ENCODE results near the gene PPP1CB.

The PPP1CB gene

DNA sequence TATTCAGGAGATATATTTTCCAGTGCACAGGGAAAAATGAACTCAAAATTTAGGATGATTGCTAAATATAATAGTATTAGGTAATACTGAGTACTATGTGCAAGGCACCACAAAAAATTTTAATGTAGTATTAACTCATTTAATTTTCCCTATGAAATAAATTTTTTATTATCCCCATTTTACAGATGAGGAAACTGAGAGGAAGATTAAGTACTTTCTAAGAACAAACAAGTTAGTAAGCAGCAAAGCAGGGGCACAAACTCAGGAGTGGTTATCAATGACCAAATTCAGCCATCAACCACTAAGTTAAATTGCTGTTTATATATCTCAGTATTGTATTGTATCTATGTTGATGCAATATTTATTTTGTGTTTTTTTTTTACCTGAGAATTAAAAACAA lies 73.2 kb downstream of the PPP1CB start:
- no peaks in the 10 kb centered on the region for H3K4me1 ChIP-seq (ENCODE audit: control insufficient read depth in 1 of 2, insufficient read depth in 2 of 2, low read length in 2 of 2)
- H2BK120ac ChIP-seq (ENCODE audit: insufficient read depth, low read length, poor library complexity) = no peak overlapping the region
- H3K4me3 ChIP-seq (ENCODE audit: low read depth, low read length) = no peak overlapping the region
- no peak overlapping the region for H3K23ac ChIP-seq (ENCODE audit: low read length)
- H4K8ac ChIP-seq (ENCODE audit: low read depth, low read length) = no peak overlapping the region
- H3K79me2 ChIP-seq (ENCODE audit: control insufficient read depth, insufficient read depth, low read length, poor library complexity) = no peaks in the 10 kb centered on the region
- H3K79me1 ChIP-seq (ENCODE audit: low read length) = no peaks in the 10 kb centered on the region
- no peak overlapping the region for H3K9ac ChIP-seq (ENCODE audit: low read length)
- H2AK5ac ChIP-seq (ENCODE audit: low read length) = no peak overlapping the region
- H4K12ac ChIP-seq (ENCODE audit: low read depth, low read length) = no peak overlapping the region
- H2BK12ac ChIP-seq (ENCODE audit: low read length) = no peak overlapping the region
- no peaks in the 10 kb centered on the region for H3K9me3 ChIP-seq (ENCODE audit: insufficient read depth, low read depth, low read length)
- H3K14ac ChIP-seq (ENCODE audit: low read length) = no peak overlapping the region
- H3K27me3 ChIP-seq (ENCODE audit: insufficient read depth, low read length) = no peaks in the 10 kb centered on the region
- no peak overlapping the region for H3K27ac ChIP-seq (ENCODE audit: low read depth, low read length)
- DNase-seq = no peak
- H3K18ac ChIP-seq (ENCODE audit: low read length) = no peak overlapping the region
- H2AFZ ChIP-seq (ENCODE audit: insufficient read depth, low read length, poor library complexity) = no peak overlapping the region
- H3K36me3 ChIP-seq (ENCODE audit: control insufficient read depth in 1 of 2, insufficient read depth in 2 of 2, low read length in 2 of 2) = no peaks in the 10 kb centered on the region
- no peak overlapping the region for H3K4me2 ChIP-seq (ENCODE audit: low read length)
- no peak overlapping the region for H2BK5ac ChIP-seq (ENCODE audit: low read depth, low read length, poor library complexity)
- H3K4ac ChIP-seq (ENCODE audit: low read depth, low read length) = no peak overlapping the region
- H4K91ac ChIP-seq (ENCODE audit: low read depth, low read length) = no peak overlapping the region

DNA sequence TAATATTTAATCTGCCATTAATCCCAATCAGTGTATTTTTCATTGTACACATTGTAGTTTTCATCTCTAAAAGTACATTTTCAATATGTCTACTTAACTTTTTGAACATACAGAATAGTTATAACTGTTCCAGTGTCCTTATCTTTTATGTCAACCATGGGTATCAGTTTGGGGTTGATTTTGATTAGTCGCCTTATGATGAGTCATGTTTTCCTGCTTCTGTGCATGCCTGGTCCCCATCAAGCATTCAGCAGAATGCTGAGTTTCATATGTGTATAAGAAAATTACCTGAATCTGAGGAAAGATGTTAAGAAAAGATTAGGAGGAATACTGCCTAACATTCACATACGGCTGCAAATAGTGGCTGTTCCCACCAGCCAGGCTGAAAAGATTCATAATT lies 76.8 kb downstream of the PPP1CB start:
- Histone ChIP-seq H4K8ac (ENCODE audit: low read depth, low read length) (no peak overlapping the region), H3K4me3 (ENCODE audit: low read depth, low read length) (no peak overlapping the region), H3K79me2 (ENCODE audit: control insufficient read depth, insufficient read depth, low read length, poor library complexity) (no peaks in the 10 kb centered on the region), H4K12ac (ENCODE audit: low read depth, low read length) (no peak overlapping the region), H3K23ac (ENCODE audit: low read length) (no peak overlapping the region), H3K4me1 (ENCODE audit: control insufficient read depth in 1 of 2, insufficient read depth in 2 of 2, low read length in 2 of 2) (no peaks in the 10 kb centered on the region), H3K9ac (ENCODE audit: low read length) (peak overlapping the region; percentile 41), H2AFZ (ENCODE audit: insufficient read depth, low read length, poor library complexity) (no peak overlapping the region), H2BK120ac (ENCODE audit: insufficient read depth, low read length, poor library complexity) (no peak overlapping the region), H3K18ac (ENCODE audit: low read length) (no peak overlapping the region), H3K36me3 (ENCODE audit: control insufficient read depth in 1 of 2, insufficient read depth in 2 of 2, low read length in 2 of 2) (no peaks in the 10 kb centered on the region), H3K4me2 (ENCODE audit: low read length) (no peak overlapping the region), H2AK5ac (ENCODE audit: low read length) (no peak overlapping the region), H3K9me3 (ENCODE audit: insufficient read depth, low read depth, low read length) (no peaks in the 10 kb centered on the region), H2BK12ac (ENCODE audit: low read length) (no peak overlapping the region), H3K4ac (ENCODE audit: low read depth, low read length) (no peak overlapping the region), H4K91ac (ENCODE audit: low read depth, low read length) (no peak overlapping the region), H3K27ac (ENCODE audit: low read depth, low read length) (no peak overlapping the region), H3K27me3 (ENCODE audit: insufficient read depth, low read length) (no peaks in the 10 kb centered on the region), H2BK5ac (ENCODE audit: low read depth, low read length, poor library complexity) (no peak overlapping the region), H3K79me1 (ENCODE audit: low read length) (no peaks in the 10 kb centered on the region), H3K14ac (ENCODE audit: low read length) (no peak overlapping the region)
- DNase-seq = no peak
- WGBS (ENCODE audit: extremely low coverage, insufficient coverage, insufficient read length) = no CpG with 5 or more reads among the region's 2 CpGs

DNA sequence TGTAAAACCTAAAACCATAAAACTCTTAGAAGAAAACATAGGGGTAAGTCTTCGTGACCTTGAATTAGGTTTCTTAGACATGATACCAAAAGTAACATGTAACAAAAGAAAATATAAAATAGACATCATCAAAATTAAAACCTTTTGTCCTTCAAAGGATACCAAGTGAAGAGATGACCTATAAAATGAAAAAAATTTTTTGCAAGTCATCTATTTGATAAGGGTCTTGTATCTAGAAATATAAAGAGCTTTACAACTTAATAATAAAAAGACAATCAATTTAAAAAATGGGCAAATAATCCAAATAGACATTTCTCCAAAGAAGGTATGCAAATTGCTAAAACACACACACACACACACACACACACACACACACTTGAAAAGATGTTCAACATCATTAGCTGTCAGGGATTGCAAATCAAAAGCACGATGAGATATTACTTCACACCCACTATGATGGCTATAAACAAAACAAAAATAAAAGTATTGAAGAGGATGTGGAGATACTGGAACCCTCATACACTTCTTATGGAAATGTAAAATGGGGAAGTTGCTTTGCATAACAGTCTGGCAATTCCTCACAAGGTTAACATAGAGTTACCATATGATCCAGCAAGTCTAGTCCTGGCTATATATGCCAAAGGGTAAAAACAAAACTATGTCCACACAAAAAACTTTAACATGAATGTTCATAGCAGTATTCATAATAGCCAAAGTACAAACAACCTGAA lies 82.3 kb downstream of the PPP1CB start:
- H4K12ac ChIP-seq (ENCODE audit: low read depth, low read length) = no peak overlapping the region
- no peaks in the 10 kb centered on the region for H3K79me2 ChIP-seq (ENCODE audit: control insufficient read depth, insufficient read depth, low read length, poor library complexity)
- H2AFZ ChIP-seq (ENCODE audit: insufficient read depth, low read length, poor library complexity) = no peak overlapping the region
- no peaks in the 10 kb centered on the region for H3K4me1 ChIP-seq (ENCODE audit: control insufficient read depth in 1 of 2, insufficient read depth in 2 of 2, low read length in 2 of 2)
- H3K14ac ChIP-seq (ENCODE audit: low read length) = no peak overlapping the region
- H3K4me2 ChIP-seq (ENCODE audit: low read length) = no peak overlapping the region
- no peak overlapping the region for H3K23ac ChIP-seq (ENCODE audit: low read length)
- no peak overlapping the region for H3K4me3 ChIP-seq (ENCODE audit: low read depth, low read length)
- no peak overlapping the region for H4K8ac ChIP-seq (ENCODE audit: low read depth, low read length)
- no peak overlapping the region for H2BK5ac ChIP-seq (ENCODE audit: low read depth, low read length, poor library complexity)
- H3K27ac ChIP-seq (ENCODE audit: low read depth, low read length) = no peak overlapping the region
- no peak overlapping the region for H2BK120ac ChIP-seq (ENCODE audit: insufficient read depth, low read length, poor library complexity)
- no peak overlapping the region for H2AK5ac ChIP-seq (ENCODE audit: low read length)
- WGBS (ENCODE audit: extremely low coverage, insufficient coverage, insufficient read length) = no CpG with 5 or more reads among the region's 2 CpGs
- H3K18ac ChIP-seq (ENCODE audit: low read length) = no peak overlapping the region
- no peak for DNase-seq
- H3K79me1 ChIP-seq (ENCODE audit: low read length) = no peaks in the 10 kb centered on the region
- no peaks in the 10 kb centered on the region for H3K27me3 ChIP-seq (ENCODE audit: insufficient read depth, low read length)
- no peaks in the 10 kb centered on the region for H3K9me3 ChIP-seq (ENCODE audit: insufficient read depth, low read depth, low read length)
- H2BK12ac ChIP-seq (ENCODE audit: low read length) = no peak overlapping the region
- no peak overlapping the region for H3K9ac ChIP-seq (ENCODE audit: low read length)
- no peaks in the 10 kb centered on the region for H3K36me3 ChIP-seq (ENCODE audit: control insufficient read depth in 1 of 2, insufficient read depth in 2 of 2, low read length in 2 of 2)
- H4K91ac ChIP-seq (ENCODE audit: low read depth, low read length) = no peak overlapping the region
- H3K4ac ChIP-seq (ENCODE audit: low read depth, low read length) = no peak overlapping the region

DNA sequence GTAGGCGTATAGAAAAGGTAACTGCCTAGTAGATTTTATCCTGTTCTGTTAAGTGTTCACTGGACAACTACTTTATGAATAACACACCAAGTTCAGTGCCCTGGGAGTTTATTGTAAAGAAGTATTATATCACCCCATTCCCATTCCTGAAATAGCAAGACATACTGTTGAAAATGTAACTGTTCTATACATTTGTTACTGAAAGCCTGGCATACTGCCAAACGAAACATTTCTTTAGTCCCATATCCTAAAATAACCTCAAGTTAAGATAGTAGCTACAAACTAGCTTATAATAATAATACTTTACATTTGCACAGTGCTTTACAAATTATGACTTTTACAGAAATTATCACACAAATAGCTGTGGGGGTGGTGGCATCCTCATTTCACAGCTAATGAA lies 84.2 kb downstream of the PPP1CB start:
- Histone ChIP-seq H2BK5ac (ENCODE audit: low read depth, low read length, poor library complexity) (no peak overlapping the region), H3K4ac (ENCODE audit: low read depth, low read length) (no peak overlapping the region), H3K18ac (ENCODE audit: low read length) (no peak overlapping the region), H3K14ac (ENCODE audit: low read length) (no peak overlapping the region), H3K27ac (ENCODE audit: low read depth, low read length) (no peak overlapping the region), H4K91ac (ENCODE audit: low read depth, low read length) (no peak overlapping the region), H2BK120ac (ENCODE audit: insufficient read depth, low read length, poor library complexity) (no peak overlapping the region), H3K4me3 (ENCODE audit: low read depth, low read length) (no peak overlapping the region), H3K79me2 (ENCODE audit: control insufficient read depth, insufficient read depth, low read length, poor library complexity) (no peaks in the 10 kb centered on the region), H2BK12ac (ENCODE audit: low read length) (no peak overlapping the region), H3K9me3 (ENCODE audit: insufficient read depth, low read depth, low read length) (no peaks in the 10 kb centered on the region), H3K4me1 (ENCODE audit: control insufficient read depth in 1 of 2, insufficient read depth in 2 of 2, low read length in 2 of 2) (no peaks in the 10 kb centered on the region), H2AFZ (ENCODE audit: insufficient read depth, low read length, poor library complexity) (no peak overlapping the region), H2AK5ac (ENCODE audit: low read length) (no peak overlapping the region), H3K27me3 (ENCODE audit: insufficient read depth, low read length) (no peaks in the 10 kb centered on the region), H3K9ac (ENCODE audit: low read length) (no peak overlapping the region), H3K36me3 (ENCODE audit: control insufficient read depth in 1 of 2, insufficient read depth in 2 of 2, low read length in 2 of 2) (no peaks in the 10 kb centered on the region), H4K8ac (ENCODE audit: low read depth, low read length) (no peak overlapping the region), H4K12ac (ENCODE audit: low read depth, low read length) (no peak overlapping the region), H3K23ac (ENCODE audit: low read length) (no peak overlapping the region), H3K4me2 (ENCODE audit: low read length) (no peak overlapping the region), H3K79me1 (ENCODE audit: low read length) (no peaks in the 10 kb centered on the region)
- WGBS (ENCODE audit: extremely low coverage, insufficient coverage, insufficient read length) = no CpG with 5 or more reads among the region's 2 CpGs
- DNase-seq = no peak
